ENCODE results near the gene PROKR1. TPM values are rescaled to one million over a fixed set of nuclear protein-coding genes. Genes with fewer than 3 reads are reported as not detected.

PROKR1 gene
- total RNA-seq, 3 donors from 2014 or later, result 0.66 to 0.80 TPM; not detected in 1

DNA sequence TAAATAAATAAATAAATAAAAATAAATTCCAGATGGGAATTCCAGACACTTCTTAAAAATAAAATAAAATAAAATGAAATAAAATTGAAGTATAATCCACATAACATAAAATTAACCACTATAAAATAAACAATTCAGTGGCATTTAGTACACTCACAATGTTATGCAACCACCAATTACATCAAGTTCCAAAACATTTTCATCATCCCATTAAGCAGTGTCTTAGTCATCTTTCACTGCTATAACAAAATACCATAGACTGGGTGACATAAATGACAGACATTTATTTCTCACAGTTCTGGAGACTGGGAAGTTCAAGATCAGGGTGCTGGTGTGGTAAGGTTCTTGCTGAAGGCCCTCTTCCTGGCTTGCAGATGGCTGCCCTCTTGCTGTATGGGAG, 22.6 kb upstream of the PROKR1 start:
- intact Hi-C loops (cut with DNase I; ENCODE audit: low total_unique reads), result no loop called here
- Histone ChIP-seq H3K27ac (no peak overlapping the region), H3K4me3 (no peak overlapping the region), H3K27me3 (no peaks in the 10 kb centered on the region), H3K36me3 (no peaks in the 10 kb centered on the region), H3K4me1 (no peaks in the 10 kb centered on the region), H3K9me3 (no peaks in the 10 kb centered on the region)
- DNase-seq (ENCODE audit: low spot score in 2 of 2), result no peak
- no peak for TF ChIP-seq POLR2A (IDR thresholded peaks at IDR 0.05)
- TF ChIP-seq POLR2AphosphoS5 (IDR thresholded peaks at IDR 0.05), result no peak
- TF ChIP-seq, protein P1, sequence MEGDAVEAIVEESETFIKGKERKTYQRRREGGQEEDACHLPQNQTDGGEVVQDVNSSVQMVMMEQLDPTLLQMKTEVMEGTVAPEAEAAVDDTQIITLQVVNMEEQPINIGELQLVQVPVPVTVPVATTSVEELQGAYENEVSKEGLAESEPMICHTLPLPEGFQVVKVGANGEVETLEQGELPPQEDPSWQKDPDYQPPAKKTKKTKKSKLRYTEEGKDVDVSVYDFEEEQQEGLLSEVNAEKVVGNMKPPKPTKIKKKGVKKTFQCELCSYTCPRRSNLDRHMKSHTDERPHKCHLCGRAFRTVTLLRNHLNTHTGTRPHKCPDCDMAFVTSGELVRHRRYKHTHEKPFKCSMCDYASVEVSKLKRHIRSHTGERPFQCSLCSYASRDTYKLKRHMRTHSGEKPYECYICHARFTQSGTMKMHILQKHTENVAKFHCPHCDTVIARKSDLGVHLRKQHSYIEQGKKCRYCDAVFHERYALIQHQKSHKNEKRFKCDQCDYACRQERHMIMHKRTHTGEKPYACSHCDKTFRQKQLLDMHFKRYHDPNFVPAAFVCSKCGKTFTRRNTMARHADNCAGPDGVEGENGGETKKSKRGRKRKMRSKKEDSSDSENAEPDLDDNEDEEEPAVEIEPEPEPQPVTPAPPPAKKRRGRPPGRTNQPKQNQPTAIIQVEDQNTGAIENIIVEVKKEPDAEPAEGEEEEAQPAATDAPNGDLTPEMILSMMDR (IDR thresholded peaks at IDR 0.05), result no peak

DNA sequence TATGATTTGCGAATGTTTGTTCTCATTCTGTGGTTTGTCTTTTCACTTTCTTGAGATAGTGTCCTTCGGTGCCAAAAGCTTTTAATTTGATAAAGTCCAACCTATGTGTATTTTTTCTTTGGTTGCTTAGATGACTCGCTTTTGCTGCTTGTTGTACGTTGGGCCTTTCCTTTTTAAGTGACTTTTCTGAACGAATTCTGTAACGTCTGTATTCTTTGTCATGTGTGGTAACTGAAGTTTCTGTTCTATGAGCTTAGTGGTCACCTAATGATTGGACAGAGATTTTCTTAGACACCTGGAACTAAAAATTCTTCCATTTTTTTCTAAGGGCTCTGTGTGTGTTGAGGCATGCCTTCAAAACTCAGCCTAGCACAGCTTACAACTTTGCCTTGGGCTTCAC, 19.6 kb upstream of the PROKR1 start:
- H3K36me3 ChIP-seq, result no peaks in the 10 kb centered on the region
- no peaks in the 10 kb centered on the region for H3K4me1 ChIP-seq
- no peaks in the 10 kb centered on the region for H3K9me3 ChIP-seq
- no peak overlapping the region for H3K27ac ChIP-seq
- TF ChIP-seq, protein P1 (IDR thresholded peaks at IDR 0.05), result no peak
- TF ChIP-seq POLR2A (IDR thresholded peaks at IDR 0.05) (no peak), POLR2AphosphoS5 (IDR thresholded peaks at IDR 0.05) (no peak)
- DNase-seq (ENCODE audit: low spot score in 2 of 2), result no peak
- H3K4me3 ChIP-seq, result no peak overlapping the region
- intact Hi-C loops (cut with DNase I; ENCODE audit: low total_unique reads), result no loop called here
- H3K27me3 ChIP-seq, result no peaks in the 10 kb centered on the region

DNA sequence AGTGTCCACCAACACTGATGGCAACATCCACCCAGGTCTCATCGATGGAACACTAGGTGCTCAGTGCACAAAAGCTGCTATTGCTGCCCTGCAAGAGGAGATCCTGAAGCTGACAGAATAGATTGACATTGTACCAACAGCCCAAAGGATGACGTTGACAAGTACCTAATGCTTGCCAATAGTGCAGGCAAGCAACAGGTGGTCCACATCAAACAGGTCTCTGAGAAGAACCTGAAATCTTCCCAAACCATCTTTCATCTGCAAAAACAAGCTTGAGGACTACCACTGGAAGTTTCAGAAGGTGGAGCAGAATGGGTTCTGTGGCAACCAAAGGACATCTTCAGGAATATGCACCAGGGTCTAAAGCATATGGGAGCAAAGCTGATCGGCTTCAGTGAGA, 15.8 kb upstream of the PROKR1 start:
- Histone ChIP-seq H3K4me1 (no peaks in the 10 kb centered on the region), H3K36me3 (no peaks in the 10 kb centered on the region), H3K27me3 (no peaks in the 10 kb centered on the region), H3K9me3 (no peaks in the 10 kb centered on the region), H3K4me3 (no peak overlapping the region), H3K27ac (no peak overlapping the region)
- DNase-seq (ENCODE audit: low spot score in 2 of 2), result no peak
- intact Hi-C loops (cut with DNase I; ENCODE audit: low total_unique reads), result no loop called here
- TF ChIP-seq, protein P1 (IDR thresholded peaks at IDR 0.05), result no peak
- TF ChIP-seq POLR2AphosphoS5 (IDR thresholded peaks at IDR 0.05), result no peak
- no peak for TF ChIP-seq POLR2A (IDR thresholded peaks at IDR 0.05)

DNA sequence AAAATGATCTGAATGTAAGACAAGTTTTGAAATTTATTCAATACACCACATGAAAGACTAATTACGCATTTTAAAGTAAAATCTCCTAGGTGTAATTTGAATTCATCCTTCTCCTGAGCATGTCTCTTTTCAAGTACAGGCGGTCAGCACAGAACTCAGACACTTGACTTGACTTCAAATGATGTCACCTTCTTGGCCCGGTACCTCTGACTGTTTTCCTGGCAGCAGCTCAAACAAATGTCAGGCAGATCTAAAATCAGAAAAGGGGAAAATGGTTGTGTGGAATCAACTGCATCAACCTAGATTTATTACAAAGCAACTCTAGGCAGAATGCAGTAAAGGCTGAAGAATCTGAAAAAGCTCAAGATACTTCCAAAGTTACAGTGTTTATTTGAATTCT, 11.4 kb upstream of the PROKR1 start:
- no peaks in the 10 kb centered on the region for H3K27me3 ChIP-seq
- DNase-seq (ENCODE audit: low spot score in 2 of 2), result no peak
- no peak overlapping the region for H3K4me3 ChIP-seq
- intact Hi-C loops (cut with DNase I; ENCODE audit: low total_unique reads), result no loop called here
- no peak overlapping the region for H3K27ac ChIP-seq
- H3K4me1 ChIP-seq, result no peaks in the 10 kb centered on the region
- no peaks in the 10 kb centered on the region for H3K9me3 ChIP-seq
- H3K36me3 ChIP-seq, result no peaks in the 10 kb centered on the region
- TF ChIP-seq POLR2A (IDR thresholded peaks at IDR 0.05) (no peak), POLR2AphosphoS5 (IDR thresholded peaks at IDR 0.05) (no peak)
- TF ChIP-seq, protein P1 (IDR thresholded peaks at IDR 0.05), result no peak

DNA sequence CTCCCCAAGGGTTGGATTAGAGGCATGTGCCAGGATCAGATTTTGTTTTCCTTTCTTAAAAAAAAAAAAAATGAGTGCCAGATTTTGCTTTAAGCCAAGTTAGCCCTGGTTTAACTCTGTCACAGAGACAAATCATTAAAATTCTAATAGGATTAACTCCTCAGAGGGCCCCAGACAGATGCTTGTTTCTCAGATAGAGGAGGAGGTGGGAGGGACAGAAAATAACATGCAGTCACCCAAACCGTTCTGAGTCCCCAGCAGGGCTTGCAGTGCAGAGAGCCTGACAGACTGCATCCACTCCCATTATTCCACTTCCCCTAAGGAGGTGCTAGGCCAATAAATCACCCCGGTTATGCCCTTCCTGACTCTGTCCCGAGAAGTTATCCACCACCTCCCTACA, 6.3 kb upstream of the PROKR1 start:
- Histone ChIP-seq H3K27ac (no peak overlapping the region), H3K4me1 (no peaks in the 10 kb centered on the region), H3K9me3 (no peaks in the 10 kb centered on the region), H3K4me3 (no peak overlapping the region), H3K27me3 (no peaks in the 10 kb centered on the region), H3K36me3 (no peaks in the 10 kb centered on the region)
- intact Hi-C loops (cut with DNase I; ENCODE audit: low total_unique reads), result no loop called here
- no peak for TF ChIP-seq POLR2A (IDR thresholded peaks at IDR 0.05)
- TF ChIP-seq, protein P1 (IDR thresholded peaks at IDR 0.05), result no peak
- no peak for TF ChIP-seq POLR2AphosphoS5 (IDR thresholded peaks at IDR 0.05)
- no peak for DNase-seq (ENCODE audit: low spot score in 2 of 2)
